ENCODE data around the gene ZNF331.

ZNF331 gene

DNA sequence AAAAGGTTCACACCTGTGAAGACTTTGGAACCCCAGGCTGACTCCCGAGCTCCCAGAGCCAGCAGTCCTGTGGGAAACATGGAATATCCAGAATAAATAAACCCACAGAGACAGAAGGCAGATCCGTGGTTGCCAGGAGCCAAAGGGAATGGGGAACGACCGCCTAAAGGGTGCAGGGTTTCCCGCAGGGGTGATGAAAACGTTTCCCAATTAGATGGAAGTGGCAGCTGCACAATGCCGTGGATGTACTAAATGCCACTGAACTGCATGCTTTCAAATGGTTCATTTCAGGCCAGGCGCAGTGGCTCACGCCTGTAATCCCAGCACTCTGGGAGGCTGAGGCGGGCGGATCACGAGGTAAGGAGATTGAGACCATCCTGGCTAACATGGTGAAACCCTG lies 70.4 kb downstream of the ZNF331 start:
- Histone ChIP-seq H3K4me3 (ENCODE audit: insufficient read length, low read depth) (no peak overlapping the region), H3K9ac (ENCODE audit: insufficient read length, low read depth) (no peak overlapping the region), H3K4me1 (ENCODE audit: insufficient read depth, insufficient read length) (peaks cover 2% of the 10 kb centered on the region), H3K9me3 (ENCODE audit: insufficient read depth, low read length) (no peaks in the 10 kb centered on the region), H3K27me3 (ENCODE audit: insufficient read depth, insufficient read length) (no peaks in the 10 kb centered on the region), H3K36me3 (ENCODE audit: insufficient read depth, insufficient read length, low read length) (no peaks in the 10 kb centered on the region)
- TF ChIP-seq ZNF274 (IDR thresholded peaks at IDR 0.05; ENCODE audit: low read depth, low read length) (no peak), SUZ12 (IDR thresholded peaks at IDR 0.05; ENCODE audit: extremely low read depth, insufficient read depth, insufficient read length) (no peak), YY1 (IDR thresholded peaks at IDR 0.05; ENCODE audit: insufficient read depth, insufficient read length) (no peak)
- no peak for DNase-seq (ENCODE audit: low read depth, low spot score)

DNA sequence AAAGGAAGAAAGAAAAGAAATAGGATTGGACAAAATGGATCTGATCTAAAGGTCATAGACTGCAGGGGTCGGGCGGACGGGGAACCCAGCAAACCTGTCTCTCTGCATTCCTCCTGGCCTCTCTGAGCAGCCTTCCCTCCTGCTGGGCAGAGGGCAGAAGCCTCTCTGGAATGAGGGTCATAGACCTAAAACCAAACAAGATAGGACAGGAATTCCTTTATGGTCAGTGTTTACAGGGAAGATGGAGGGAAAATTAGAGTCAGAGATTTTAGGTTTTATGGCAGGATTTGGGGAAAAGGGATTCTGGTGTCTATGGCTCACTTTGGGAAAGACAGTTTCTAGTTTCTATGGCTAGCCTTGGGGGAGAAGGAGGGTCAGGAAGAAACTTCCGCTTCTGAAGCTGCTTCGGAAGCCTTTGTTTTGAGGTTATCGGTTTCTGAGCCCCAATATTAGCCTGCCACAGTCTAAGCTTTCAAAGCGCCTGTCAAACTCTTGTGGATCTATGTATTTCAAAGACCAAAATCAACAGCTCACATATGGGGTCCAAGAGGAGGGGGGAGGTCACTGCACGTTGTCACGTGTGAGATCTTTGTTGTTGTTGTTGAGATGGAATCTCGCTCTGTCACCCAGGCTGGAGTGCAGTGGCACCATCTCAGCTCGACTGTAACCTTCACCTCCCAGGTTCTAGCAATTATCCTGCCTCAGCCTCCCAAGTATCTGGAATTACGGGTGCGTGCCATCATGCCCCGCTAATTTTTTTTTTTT lies 75.0 kb downstream of the ZNF331 start:
- TF ChIP-seq YY1 (IDR thresholded peaks at IDR 0.05; ENCODE audit: insufficient read depth, insufficient read length) (no peak), ZNF274 (IDR thresholded peaks at IDR 0.05; ENCODE audit: low read depth, low read length) (no peak), SUZ12 (IDR thresholded peaks at IDR 0.05; ENCODE audit: extremely low read depth, insufficient read depth, insufficient read length) (no peak)
- H3K9ac ChIP-seq (ENCODE audit: insufficient read length, low read depth): no peak overlapping the region
- H3K36me3 ChIP-seq (ENCODE audit: insufficient read depth, insufficient read length, low read length): no peaks in the 10 kb centered on the region
- H3K4me1 ChIP-seq (ENCODE audit: insufficient read depth, insufficient read length): peaks cover 2% of the 10 kb centered on the region
- DNase-seq (ENCODE audit: low read depth, low spot score): no peak
- H3K4me3 ChIP-seq (ENCODE audit: insufficient read length, low read depth): no peak overlapping the region
- no peaks in the 10 kb centered on the region for H3K27me3 ChIP-seq (ENCODE audit: insufficient read depth, insufficient read length)
- no peaks in the 10 kb centered on the region for H3K9me3 ChIP-seq (ENCODE audit: insufficient read depth, low read length)

DNA sequence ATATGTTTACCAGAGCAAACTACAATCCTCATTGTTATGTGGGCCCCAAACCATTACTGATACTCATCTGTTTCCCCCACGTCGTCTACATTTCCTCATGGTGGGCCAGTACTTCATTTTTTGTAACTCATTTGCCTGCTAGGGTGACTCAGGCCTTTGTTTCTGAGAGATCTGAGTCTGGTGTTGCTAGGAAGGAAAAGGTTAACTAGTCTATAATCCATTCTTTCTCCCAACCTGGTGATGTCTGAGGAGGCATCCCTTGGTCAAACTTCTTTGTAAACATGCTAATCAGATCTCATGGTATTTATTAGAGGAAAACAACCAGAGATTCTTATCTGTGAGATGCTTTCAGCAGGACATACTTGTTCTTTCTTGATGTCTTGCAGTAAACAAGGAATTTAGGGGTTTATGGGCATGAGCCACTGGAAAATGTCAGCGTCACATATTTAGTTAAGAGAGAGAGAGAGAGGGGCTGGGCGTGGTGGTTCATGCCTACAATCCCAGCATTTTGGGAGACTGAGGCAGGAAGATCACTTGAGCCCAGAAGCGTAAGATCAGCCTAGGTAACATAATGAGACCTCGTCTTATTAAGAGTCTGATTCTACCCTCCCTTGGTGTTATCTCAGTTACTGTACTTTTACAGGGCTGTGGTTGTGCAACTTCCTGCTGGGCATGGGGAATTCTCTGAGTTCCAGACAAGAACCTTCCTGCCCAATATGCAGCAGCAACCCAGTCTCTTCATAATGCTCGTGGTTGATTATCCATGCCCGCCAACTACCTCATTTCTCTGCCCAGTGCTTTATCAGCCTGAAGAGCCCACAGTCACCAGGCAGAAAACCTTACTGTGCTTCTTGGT lies 84.2 kb downstream of the ZNF331 start:
- Histone ChIP-seq H3K27me3 (ENCODE audit: insufficient read depth, insufficient read length) (no peaks in the 10 kb centered on the region), H3K4me1 (ENCODE audit: insufficient read depth, insufficient read length) (no peaks in the 10 kb centered on the region), H3K9ac (ENCODE audit: insufficient read length, low read depth) (no peak overlapping the region), H3K36me3 (ENCODE audit: insufficient read depth, insufficient read length, low read length) (no peaks in the 10 kb centered on the region), H3K9me3 (ENCODE audit: insufficient read depth, low read length) (no peaks in the 10 kb centered on the region), H3K4me3 (ENCODE audit: insufficient read length, low read depth) (no peak overlapping the region)
- peak; percentile 3 for DNase-seq (ENCODE audit: low read depth, low spot score)
- no peak for TF ChIP-seq YY1 (IDR thresholded peaks at IDR 0.05; ENCODE audit: insufficient read depth, insufficient read length)
- TF ChIP-seq ZNF274 (IDR thresholded peaks at IDR 0.05; ENCODE audit: low read depth, low read length): no peak
- TF ChIP-seq SUZ12 (IDR thresholded peaks at IDR 0.05; ENCODE audit: extremely low read depth, insufficient read depth, insufficient read length): no peak

DNA sequence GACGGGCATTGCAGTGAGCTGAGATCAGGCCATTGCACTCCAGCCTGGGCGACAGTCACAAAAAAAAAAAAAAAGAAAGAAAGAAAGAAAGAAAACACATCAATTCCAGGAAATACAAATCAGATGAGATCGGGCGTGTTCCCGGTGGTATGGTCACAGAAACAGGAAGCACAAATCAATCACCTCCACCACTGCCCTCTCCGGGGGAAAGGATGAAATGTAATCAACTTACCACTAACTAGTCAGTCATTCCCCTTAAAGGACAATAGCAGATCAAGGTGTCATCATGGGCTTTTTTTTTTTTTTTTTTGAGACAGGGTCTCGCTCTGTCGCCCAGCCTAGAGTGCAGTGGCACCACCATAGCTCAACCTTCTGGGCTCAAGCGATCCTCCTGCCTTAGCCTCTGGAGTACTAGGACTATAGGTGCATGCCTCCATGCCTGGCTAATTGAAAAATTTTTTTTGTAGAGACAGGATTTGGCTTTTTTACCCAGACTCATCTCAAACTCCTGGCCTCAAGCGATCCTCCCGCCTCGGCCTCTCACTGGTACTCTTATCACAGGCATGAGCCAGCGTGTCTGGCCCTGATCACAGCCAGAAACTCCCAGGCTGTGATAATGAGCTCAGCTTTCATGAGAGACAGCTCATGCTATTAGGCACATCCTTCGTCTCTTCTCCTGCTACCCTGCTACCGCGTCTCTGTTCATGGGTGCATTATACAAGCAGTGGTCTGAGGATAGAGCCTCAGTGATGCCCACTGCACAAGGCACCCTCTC lies 87.0 kb downstream of the ZNF331 start:
- no peak for DNase-seq (ENCODE audit: low read depth, low spot score)
- H3K4me1 ChIP-seq (ENCODE audit: insufficient read depth, insufficient read length): no peaks in the 10 kb centered on the region
- H3K27me3 ChIP-seq (ENCODE audit: insufficient read depth, insufficient read length): no peaks in the 10 kb centered on the region
- no peak overlapping the region for H3K9ac ChIP-seq (ENCODE audit: insufficient read length, low read depth)
- no peaks in the 10 kb centered on the region for H3K9me3 ChIP-seq (ENCODE audit: insufficient read depth, low read length)
- H3K4me3 ChIP-seq (ENCODE audit: insufficient read length, low read depth): no peak overlapping the region
- no peaks in the 10 kb centered on the region for H3K36me3 ChIP-seq (ENCODE audit: insufficient read depth, insufficient read length, low read length)
- TF ChIP-seq SUZ12 (IDR thresholded peaks at IDR 0.05; ENCODE audit: extremely low read depth, insufficient read depth, insufficient read length) (no peak), ZNF274 (IDR thresholded peaks at IDR 0.05; ENCODE audit: low read depth, low read length) (no peak)

DNA sequence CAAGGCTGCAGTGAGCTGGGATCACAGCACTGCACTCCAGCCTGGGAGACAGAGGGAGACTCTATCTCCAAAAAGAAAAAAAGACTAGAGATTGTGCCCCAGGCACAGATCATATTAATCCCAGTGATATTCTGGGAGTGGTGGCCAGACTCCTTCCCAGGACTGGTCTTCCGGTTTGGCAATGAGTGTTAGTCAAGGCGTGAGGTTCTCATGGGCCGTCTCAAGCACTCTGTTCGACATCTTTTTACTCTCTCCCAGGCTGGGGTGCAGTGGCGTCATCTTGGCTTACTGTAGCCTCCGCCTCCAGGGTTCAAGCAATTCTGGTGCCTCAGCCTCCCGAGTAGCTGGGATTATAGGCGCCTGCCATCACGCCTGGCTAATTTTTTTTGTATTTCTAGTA lies 88.5 kb downstream of the ZNF331 start:
- TF ChIP-seq ZNF274 (IDR thresholded peaks at IDR 0.05; ENCODE audit: low read depth, low read length) (no peak), YY1 (IDR thresholded peaks at IDR 0.05; ENCODE audit: insufficient read depth, insufficient read length) (no peak), SUZ12 (IDR thresholded peaks at IDR 0.05; ENCODE audit: extremely low read depth, insufficient read depth, insufficient read length) (no peak)
- Histone ChIP-seq H3K27me3 (ENCODE audit: insufficient read depth, insufficient read length) (no peaks in the 10 kb centered on the region), H3K9me3 (ENCODE audit: insufficient read depth, low read length) (no peaks in the 10 kb centered on the region), H3K4me1 (ENCODE audit: insufficient read depth, insufficient read length) (no peaks in the 10 kb centered on the region), H3K36me3 (ENCODE audit: insufficient read depth, insufficient read length, low read length) (no peaks in the 10 kb centered on the region), H3K4me3 (ENCODE audit: insufficient read length, low read depth) (no peak overlapping the region), H3K9ac (ENCODE audit: insufficient read length, low read depth) (no peak overlapping the region)
- no peak for DNase-seq (ENCODE audit: low read depth, low spot score)

DNA sequence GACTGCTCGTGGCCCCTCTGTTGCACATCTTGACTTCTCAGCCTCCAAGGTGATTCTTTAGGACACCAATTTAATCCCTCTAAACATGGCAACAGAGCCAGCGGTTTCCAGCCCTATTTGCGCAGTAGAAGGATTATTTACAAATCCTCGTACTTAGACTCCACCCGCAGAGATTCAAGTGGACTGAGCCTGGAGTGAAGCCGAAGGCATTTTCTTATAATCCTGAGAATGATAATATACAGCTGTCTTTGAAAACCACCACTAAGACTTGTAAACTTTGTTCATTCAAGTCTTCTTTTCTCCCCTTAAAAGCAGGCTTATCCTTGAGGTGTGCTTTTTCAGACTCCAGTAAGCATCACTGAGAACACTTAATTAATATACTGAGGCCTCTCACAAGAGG lies 89.0 kb downstream of the ZNF331 start:
- Histone ChIP-seq H3K27me3 (ENCODE audit: insufficient read depth, insufficient read length) (no peaks in the 10 kb centered on the region), H3K4me3 (ENCODE audit: insufficient read length, low read depth) (no peak overlapping the region), H3K36me3 (ENCODE audit: insufficient read depth, insufficient read length, low read length) (no peaks in the 10 kb centered on the region), H3K4me1 (ENCODE audit: insufficient read depth, insufficient read length) (no peaks in the 10 kb centered on the region), H3K9ac (ENCODE audit: insufficient read length, low read depth) (no peak overlapping the region), H3K9me3 (ENCODE audit: insufficient read depth, low read length) (no peaks in the 10 kb centered on the region)
- TF ChIP-seq YY1 (IDR thresholded peaks at IDR 0.05; ENCODE audit: insufficient read depth, insufficient read length) (no peak), ZNF274 (IDR thresholded peaks at IDR 0.05; ENCODE audit: low read depth, low read length) (no peak), SUZ12 (IDR thresholded peaks at IDR 0.05; ENCODE audit: extremely low read depth, insufficient read depth, insufficient read length) (no peak)
- DNase-seq (ENCODE audit: low read depth, low spot score): no peak

Measured in NT2/D1 (cell line).